Eye (tissue), 1 donor: ENCODE measurements around the gene CYP4F2.
A peak's percentile ranks its signal among the peaks of the same experiment; 100 is the strongest.
"Not testable (repeated sequence)": the region's sequence is repeated elsewhere in the genome, so short reads cannot be mapped to it uniquely, and the experiment has no call there.

ENCODE experiments used
- DNase-seq: peaks from one replicate; pipeline ENCODE4 v3.0.0-alpha.2; 2015

The CYP4F2 gene

GRCh38 chr19:15897738-15898276 lies at the start of gene CYP4F2:
Gene CYP4F2 (minus strand): TSS chr19:15898074. CDS start chr19:15897611, 463 bp downstream.
- no peak for DNase-seq

- DNase-seq, result no peak
These were observed 47.4 kb upstream of the CYP4F2 start for GRCh38 chr19:15945301-15945700.

- DNase-seq, result no peak
These were observed 46.5 kb upstream of the CYP4F2 start for GRCh38 chr19:15944401-15944800.

DNA sequence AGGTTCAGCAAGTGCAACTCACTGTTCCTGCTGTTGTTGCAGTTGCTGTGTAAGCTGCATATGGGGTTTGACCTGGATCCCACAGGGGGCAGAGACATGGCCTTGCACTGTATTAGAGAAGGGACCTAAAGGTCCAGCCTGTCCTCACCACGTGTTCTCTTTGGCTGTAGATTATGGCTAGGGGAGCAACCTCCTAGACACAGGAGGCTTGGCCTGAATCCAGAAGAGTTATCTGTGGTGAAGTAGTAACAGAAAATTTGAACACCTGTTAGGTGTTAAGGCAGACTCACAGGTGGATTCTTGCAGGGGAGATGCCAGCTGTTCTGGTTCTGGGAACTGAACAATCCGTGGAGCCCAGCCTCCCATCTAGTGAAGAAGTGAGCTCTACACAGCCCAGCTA lies 39.9 kb upstream of the CYP4F2 start:
- no peak for DNase-seq

- no peak for DNase-seq
These were observed 39.1 kb upstream of the CYP4F2 start for GRCh38 chr19:15936950-15937349.

DNA sequence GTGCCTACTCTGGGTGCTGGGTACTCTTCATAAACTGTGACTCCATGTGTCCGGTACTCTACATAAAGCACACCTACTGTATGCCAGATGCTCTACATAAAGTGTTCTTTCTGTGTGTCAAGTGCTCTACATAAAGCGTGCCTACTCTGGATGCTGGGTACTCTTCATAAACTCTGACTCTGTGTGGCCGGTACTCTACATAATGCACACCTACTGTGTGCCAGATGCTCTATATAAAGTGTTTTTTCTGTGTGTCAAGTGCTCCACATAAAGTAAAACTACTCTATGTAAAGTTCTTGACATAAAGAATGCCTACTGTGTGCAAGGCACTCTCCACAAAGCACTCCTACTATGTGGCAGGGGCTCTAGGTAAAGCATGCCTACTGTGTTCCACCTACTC lies 38.3 kb upstream of the CYP4F2 start:
- DNase-seq, result no peak

GRCh38 chr19:15935167-15935702 lies 37.4 kb upstream of the CYP4F2 start:
- DNase-seq, result no peak

DNA sequence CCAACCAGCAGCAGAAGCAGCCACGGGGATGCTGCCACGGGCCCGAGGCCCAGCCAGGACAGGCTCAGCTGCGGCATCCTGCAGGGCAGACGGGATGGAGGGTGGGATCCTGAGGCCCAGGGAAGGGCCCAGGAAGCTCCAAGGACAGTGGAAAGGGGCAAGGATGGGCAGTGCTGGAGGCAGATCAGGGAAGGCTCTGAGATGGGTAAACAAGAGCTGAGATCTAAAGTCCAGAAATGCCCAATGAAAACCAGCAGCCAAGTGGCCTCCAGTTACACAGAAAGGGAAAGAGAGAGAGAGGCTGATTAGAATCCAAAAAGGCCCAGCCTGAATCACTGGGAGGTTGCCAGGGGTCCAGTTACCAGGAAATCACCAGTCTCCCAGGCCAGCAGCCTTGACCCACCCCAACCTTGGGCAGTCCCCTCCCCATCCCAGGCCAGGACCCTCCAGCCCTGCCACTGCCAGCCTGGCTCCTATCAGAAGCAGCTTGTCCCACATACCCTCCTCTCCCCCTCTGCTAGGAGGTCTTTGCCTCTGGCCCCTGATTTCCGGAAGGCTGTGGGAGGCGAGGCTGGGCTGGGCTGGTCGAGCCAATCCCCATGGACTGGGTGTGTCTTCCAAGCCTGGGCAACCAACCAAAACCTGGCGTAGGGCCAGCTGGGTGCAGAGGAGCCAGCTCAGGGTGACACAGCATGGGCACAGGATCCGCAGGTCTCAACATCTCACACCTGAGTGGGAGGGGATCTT lies 36.6 kb upstream of the CYP4F2 start, which contains the start of gene CYP4F11:
Gene CYP4F11 (minus strand): TSS at position 198 of the 747 bp plus-strand sequence. CDS start 121 bp downstream, at position 77.
- no peak for DNase-seq

- DNase-seq, result not testable (repeated sequence)
These were observed 36.0 kb upstream of the CYP4F2 start for GRCh38 chr19:15933761-15934331.

DNA sequence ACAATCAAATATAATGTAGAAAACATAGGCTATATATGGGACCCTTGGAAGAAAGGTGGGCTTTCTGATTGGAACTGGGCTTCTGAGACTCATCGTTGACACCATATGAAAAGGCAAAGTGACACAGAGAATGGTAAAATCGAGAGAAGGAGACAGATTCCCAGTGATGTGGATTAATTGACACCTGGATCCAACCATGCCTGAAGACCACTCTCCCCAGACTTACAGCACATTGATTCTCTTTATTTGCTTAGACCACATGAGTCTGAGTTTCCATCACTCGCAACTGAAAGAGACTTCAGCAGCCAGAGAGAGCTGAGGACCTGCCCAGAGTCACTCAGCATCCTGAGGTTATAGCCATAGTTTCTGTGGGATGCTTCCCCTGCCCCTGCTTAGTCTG lies 30.4 kb upstream of the CYP4F2 start:
- DNase-seq, result no peak

DNA sequence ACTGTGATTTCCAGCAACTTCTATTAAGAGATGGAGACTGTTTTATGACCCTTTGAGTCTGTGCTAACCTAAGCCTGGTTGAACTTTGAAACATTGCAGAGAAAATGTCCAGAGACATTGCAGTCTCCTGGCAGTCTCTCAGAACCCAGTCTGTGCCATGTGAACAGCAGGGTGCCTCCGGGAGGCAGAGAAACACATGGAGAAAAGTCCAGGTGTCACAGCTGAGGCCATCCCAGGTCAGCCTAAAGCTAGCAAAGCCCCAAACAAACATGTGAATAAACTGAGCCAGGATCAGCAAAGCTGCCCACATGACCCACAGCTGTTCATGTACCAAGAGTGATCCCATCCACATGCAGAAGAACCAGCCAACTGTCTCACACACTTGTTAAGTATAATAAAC lies 28.6 kb upstream of the CYP4F2 start:
- no peak for DNase-seq

DNA sequence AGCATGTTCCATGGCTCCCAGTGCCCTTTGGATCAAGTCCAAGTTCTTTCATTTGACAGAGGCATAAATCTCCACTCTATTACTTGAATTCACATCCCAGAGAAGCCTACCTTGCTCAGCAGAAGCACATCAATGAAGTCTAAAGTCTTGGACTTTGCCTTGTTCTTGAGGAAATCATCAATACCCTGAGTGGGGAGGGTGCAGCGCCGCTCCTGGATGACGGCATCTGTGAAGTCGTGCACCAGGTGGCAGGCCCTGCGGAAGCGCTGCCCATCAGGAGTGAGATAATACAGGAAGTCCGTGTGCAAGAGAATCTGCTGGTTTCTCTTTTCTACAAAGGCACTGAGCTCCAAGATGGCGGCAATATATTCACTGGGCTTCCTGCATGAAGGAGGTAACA lies 25.8 kb upstream of the CYP4F2 start:
- DNase-seq, result no peak

DNA sequence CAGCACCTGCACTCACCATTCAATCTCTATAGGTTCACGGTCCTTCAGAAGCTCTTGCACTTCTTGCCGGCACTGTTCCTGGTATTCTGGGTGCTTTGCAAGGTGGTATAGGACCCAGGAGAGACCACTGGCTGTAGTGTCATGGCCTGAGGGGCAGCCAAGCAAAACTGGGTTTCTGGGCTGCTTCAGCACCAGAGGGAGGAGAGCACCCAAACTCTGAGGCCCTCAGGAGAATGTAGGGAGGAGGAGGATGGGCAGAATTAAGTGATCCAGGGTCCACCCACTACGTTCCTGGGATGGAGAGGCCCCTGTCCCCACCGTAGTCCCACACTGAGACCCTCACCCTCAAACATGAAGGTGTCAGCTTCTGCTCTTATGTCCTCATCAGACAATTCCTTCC lies 24.1 kb upstream of the CYP4F2 start:
- no peak for DNase-seq

DNA sequence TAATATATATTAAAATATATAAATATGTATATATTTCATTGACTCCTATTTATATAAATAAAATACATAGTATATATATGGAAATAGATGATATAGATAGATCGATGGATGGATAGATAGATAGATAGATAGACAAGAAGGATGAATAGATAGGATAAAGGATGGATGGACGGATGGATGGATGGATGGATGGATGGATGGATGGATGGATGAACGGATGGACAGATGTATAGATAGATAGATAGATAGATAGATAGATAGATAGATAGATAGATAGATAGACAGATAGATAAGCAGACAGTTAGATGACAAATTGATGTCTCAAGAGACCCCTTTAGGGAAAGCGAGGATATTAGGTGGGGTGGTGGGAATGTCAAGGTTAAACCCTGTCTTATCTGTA lies 21.4 kb upstream of the CYP4F2 start:
- no peak for DNase-seq

DNA sequence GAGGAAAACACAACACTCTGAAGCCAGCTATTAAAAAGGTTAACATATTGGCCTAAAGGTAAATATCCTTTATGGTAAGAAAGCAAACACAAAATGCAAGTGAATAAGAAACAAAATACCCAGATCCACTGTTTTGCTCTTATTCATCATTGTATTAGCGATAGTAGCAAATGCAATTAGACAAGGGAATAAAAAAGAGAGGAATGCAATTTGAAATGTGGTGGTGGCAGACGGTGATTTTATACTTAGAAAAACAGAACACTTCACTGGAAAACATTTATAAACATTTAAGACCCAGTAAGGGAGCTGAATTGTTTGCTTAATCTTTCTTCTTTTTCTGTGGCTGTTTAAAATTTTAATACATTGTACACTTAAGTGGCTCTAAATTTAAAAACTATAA lies 17.2 kb upstream of the CYP4F2 start:
- DNase-seq, result no peak

DNA sequence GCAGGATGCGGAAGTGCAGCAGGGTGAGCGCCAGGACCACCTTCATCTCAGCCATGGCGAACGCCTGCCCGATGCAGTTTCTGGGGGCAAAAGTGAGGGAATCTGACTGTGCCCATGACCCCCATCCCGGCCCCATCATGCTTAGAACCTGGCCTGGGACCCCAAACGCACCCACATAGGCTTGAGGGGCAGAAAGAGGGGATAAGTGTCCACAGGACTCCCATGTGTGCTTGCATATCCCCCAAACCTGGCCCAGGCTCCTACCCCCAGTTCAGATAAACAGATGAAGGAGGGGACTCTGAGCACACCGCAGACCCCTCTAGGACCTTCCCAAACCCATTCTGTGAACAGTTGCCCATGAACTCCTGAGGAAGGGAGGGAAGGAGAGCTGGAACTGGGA lies 16.0 kb upstream of the CYP4F2 start:
- DNase-seq, result no peak

DNA sequence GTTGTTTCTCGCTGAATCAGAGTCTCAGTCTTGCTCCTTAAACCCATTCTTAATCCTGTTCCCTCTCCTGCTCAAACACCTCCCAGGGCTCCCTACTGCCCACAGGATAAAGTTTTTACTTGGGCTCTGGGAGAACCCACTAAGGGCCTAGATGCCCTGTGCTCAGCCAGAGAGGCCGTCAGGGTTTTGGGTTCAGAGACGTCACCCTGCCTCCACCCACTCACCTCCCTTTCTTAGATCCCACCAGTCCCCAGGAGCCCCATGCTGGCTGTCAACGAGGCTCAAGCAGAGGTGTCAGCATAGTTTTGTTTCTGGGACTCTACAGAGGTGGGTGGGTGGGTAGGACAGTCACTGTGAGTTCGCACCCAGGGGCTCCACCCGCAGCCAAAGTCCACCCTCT lies 15.5 kb upstream of the CYP4F2 start:
- DNase-seq, result no peak

- no peak for DNase-seq
These were observed 13.8 kb upstream of the CYP4F2 start for GRCh38 chr19:15911599-15912235.

GRCh38 chr19:15905026-15905425 lies 7.2 kb upstream of the CYP4F2 start:
- DNase-seq, result no peak

- not testable (repeated sequence) for DNase-seq
These were observed 5.0 kb upstream of the CYP4F2 start for GRCh38 chr19:15902898-15903297.

DNA sequence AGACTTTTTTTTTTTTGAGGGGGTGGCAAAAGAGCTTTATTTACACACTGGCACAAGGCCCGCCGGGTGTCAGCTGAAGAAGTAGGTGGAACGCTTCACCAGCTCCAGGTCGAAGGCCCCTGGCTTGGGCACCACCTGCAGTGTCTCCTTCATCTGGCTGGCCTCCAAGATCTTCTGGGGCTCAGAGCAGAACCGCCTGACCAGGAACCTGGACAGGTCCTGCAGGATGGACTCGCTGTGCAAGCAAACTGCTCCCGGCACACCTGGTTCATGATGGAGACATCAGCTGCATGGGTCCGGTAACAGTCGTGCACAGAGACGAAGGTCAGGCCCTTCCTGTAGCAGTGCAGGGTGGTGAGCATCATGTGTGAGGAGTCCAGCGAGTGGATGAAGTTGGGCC lies 4.4 kb upstream of the CYP4F2 start:
- DNase-seq, result no peak

DNA sequence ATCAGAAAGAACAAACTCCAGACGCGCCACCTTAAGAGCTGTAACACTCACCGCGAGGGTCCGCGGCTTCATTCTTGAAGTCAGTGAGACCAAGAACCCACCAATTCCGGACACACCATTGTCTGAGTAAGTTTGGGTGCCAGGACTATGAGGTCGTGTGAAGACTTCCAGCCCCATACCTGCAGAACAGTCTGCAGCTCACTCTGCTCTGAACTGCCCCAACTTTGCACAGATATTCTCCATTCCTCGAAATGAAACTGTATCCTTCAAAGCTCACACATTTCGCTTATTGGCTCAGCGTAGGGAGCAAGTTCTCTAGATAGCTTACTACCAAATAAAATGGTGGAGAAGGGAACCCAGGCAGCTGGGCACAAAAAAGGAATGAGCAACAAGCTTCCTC lies 2.6 kb upstream of the CYP4F2 start:
- no peak for DNase-seq

GRCh38 chr19:15900032-15900431 lies 2.2 kb upstream of the CYP4F2 start:
- not testable (repeated sequence) for DNase-seq

- peak; percentile 1 for DNase-seq
These were observed 1.7 kb upstream of the CYP4F2 start for GRCh38 chr19:15899561-15899960.
